Activated T-helper 1 cell treated with Interleukin-2 at 50 U/mL for 16 hours (primary cell): ENCODE results near the gene SNAPC4.
"Not testable (repeated sequence)": the region's sequence is repeated elsewhere in the genome, so short reads cannot be mapped to it uniquely, and the experiment has no call there.

ENCODE experiments used
- DNase-seq: peaks from one replicate; pipeline ENCODE4 v3.0.0-alpha.2; 2020; ENCODE audit warnings: low read depth

Gene SNAPC4

GRCh38 chr9:136407911-136408310 lies 7.9 kb upstream of the SNAPC4 start:
- no peak for DNase-seq

GRCh38 chr9:136407061-136407460 lies 7.1 kb upstream of the SNAPC4 start:
- DNase-seq: not testable (repeated sequence)

GRCh38 chr9:136405904-136406303 lies 5.9 kb upstream of the SNAPC4 start:
- not testable (repeated sequence) for DNase-seq

GRCh38 chr9:136405481-136405880 lies 5.5 kb upstream of the SNAPC4 start:
- DNase-seq: no peak

- no peak for DNase-seq
Observed at GRCh38 chr9:136404801-136405136, 4.8 kb upstream of the SNAPC4 start.

GRCh38 chr9:136403915-136404800 lies 4.2 kb upstream of the SNAPC4 start:
- DNase-seq: no peak

GRCh38 chr9:136403538-136403914 lies 3.6 kb upstream of the SNAPC4 start:
- peak; percentile 56 for DNase-seq

GRCh38 chr9:136402067-136402466 lies 2.1 kb upstream of the SNAPC4 start:
- no peak for DNase-seq

GRCh38 chr9:136401173-136401922 lies 1.4 kb upstream of the SNAPC4 start:
- DNase-seq: no peak

GRCh38 chr9:136399176-136400037 lies 563 bp downstream of the SNAPC4 start:
- no peak for DNase-seq

- DNase-seq: no peak
Observed at GRCh38 chr9:136398286-136398685, 1.7 kb downstream of the SNAPC4 start.

GRCh38 chr9:136397643-136398042 lies 2.3 kb downstream of the SNAPC4 start:
- DNase-seq: no peak

- DNase-seq: no peak
Observed at GRCh38 chr9:136396219-136396515, 3.8 kb downstream of the SNAPC4 start.

- DNase-seq: no peak
Observed at GRCh38 chr9:136395345-136396218, 4.4 kb downstream of the SNAPC4 start.

GRCh38 chr9:136395020-136395340 lies 5.0 kb downstream of the SNAPC4 start:
- DNase-seq: no peak

GRCh38 chr9:136394312-136395019 lies 5.5 kb downstream of the SNAPC4 start:
- no peak for DNase-seq

GRCh38 chr9:136393531-136393930 lies 6.4 kb downstream of the SNAPC4 start:
- DNase-seq: no peak

- no peak for DNase-seq
Observed at GRCh38 chr9:136392538-136393449, 7.2 kb downstream of the SNAPC4 start.

GRCh38 chr9:136391737-136392537 lies 8.0 kb downstream of the SNAPC4 start:
- no peak for DNase-seq
